OCI-M1 (cell line): ENCODE data around the gene BAG1.

Source experiments
- DNase-seq: peaks from one replicate; lab custom pipeline; 2025; lab: John Stamatoyannopoulos, UW

BAG1 gene

GRCh38 chr9:33273972-33274328 is 9.4 kb upstream of the BAG1 start:
- no peak for DNase-seq

DNA sequence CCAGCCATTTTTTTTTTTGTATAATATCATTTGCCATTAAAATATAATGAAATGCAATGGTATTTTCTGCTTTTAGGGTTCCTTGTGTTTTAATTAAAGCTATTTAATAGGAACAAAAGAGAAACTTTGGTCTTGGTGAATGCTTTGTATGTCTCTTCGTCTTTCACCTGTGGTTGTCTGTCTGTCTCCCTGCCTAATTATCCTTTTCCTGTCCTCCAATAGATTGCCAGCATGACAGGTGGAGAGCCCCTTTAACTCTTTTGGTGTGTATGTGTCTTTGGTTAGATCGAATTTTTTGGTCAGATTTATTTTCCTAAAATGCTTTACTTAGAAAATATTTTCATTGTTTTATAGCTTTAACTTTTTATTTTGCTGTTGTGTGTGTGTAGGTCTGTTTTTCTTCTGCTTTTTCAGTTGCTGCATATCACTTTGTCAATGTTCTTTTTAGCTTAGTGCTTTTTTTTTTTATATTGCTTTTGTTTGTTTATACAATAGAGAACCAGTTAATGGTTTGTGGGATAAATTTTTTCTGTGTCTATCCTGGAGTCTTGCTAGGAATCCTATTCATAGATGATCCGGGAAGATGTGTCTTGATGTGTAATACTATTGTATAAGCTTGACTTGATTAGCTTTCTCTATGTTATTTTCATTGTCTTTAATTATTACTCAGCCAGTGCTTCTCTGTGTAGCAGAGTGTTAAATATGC is 8.9 kb upstream of the BAG1 start:
- no peak for DNase-seq

DNA sequence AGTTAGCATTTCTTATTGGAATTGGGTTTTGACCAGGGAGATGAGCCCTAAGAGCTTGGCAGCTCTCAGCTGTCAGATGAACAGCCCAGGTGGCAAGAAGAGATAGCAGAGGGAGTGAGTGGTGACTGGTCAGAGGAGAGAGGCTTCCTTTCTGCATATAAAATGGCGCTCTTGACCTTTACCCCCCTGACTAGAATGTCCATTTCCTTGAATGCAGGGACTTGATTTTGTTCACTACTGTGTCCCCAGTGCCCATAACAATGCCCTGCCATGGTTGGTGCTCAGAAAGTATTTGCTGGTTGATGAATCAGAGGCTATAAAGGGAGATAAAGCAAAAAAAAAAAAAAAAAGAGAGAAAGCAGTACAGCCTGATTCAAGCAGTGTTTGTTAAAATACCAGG is 7.6 kb upstream of the BAG1 start:
- no peak for DNase-seq

DNA sequence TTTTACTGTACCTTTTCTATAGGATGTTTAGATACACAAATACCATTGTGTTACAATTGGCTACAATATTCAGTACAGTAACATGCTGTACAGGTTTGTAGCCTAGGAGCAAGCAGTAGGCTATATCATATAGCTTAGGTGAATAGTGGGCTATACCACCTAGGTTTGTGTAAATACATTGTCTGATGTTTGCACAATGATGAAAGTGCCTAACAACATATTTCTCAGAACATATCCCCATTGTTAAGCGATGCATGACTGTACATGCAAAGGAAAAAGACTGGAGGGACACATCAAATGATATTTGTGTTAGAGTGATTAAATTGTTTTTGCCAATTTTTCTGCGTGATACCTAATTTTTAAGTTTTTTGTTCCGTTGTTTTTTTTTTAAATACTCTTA is 5.6 kb upstream of the BAG1 start:
- DNase-seq, result no peak

- DNase-seq, result peak; percentile 16
Observed at GRCh38 chr9:33267151-33267767, 2.8 kb upstream of the BAG1 start.

DNA sequence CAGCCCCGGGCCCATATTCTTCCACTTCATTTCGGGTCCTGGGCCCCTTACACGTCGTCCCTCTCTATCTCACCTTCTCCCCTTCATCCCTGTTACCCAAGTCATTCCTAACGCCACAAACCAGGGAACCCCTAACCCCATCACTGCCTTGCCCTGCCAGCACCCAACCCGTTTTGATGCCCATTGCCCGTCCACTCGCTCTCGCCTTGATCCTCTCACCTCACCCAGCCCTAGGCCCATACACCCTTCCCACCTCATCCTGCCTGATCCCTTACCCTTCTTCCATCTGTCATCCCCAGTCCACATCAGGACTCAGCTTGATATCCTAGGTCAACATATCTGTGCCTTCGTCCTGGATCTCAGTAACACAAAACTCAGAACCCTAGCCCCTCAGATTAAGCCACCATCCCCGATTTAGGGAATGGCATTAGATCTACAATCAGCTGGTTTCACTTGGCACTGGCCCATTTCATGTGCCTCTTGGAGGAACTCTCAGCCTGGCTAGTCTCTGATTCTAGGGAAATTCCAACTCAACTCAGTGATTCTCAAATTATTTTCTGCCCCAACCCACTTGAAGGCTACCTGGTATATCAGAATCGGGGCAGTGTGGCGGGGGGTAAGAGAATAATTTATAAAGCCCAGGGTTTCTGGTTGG is 830 bp upstream of the BAG1 start:
- DNase-seq, result no peak

- peak; percentile 59 for DNase-seq
Observed at GRCh38 chr9:33264003-33264472, 470 bp downstream of the BAG1 start.

GRCh38 chr9:33263131-33264002 is 1.1 kb downstream of the BAG1 start:
- DNase-seq, result peak; percentile 70

- DNase-seq, result peak; percentile 35
Observed at GRCh38 chr9:33260372-33260771, 4.1 kb downstream of the BAG1 start.

GRCh38 chr9:33257276-33257675 is 7.2 kb downstream of the BAG1 start:
- no peak for DNase-seq

- DNase-seq, result no peak
Observed at GRCh38 chr9:33256236-33256635, 8.3 kb downstream of the BAG1 start.

- no peak for DNase-seq
Observed at GRCh38 chr9:33255471-33255870, 9.0 kb downstream of the BAG1 start.

DNA sequence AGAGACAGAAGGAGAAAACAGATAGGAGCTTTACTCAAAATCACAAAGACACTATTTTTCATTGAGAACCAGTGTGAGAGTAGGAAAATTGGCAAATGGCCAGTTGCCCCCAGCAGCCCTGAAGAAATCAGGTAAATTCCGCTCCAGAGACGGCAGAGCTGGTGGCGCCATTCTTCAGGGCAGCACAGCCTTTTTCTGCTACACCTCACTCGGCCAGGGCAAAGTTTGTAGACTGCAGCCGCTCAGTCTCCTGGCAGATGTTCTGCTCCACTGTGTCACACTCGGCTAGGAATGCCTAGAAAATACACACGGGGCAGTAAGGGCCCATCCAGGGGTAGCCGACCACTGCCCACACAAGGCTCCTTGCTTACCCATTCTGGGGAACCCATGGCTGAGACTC is 9.5 kb downstream of the BAG1 start:
- DNase-seq, result no peak

GRCh38 chr9:33254211-33254610 is 10.3 kb downstream of the BAG1 start:
- DNase-seq, result no peak

GRCh38 chr9:33250458-33250995 is 14.0 kb downstream of the BAG1 start:
- no peak for DNase-seq

GRCh38 chr9:33249983-33250382 is 14.5 kb downstream of the BAG1 start:
- DNase-seq, result no peak

GRCh38 chr9:33249087-33249658 is 15.3 kb downstream of the BAG1 start:
- no peak for DNase-seq

- no peak for DNase-seq
Observed at GRCh38 chr9:33248606-33249005, 15.9 kb downstream of the BAG1 start.

DNA sequence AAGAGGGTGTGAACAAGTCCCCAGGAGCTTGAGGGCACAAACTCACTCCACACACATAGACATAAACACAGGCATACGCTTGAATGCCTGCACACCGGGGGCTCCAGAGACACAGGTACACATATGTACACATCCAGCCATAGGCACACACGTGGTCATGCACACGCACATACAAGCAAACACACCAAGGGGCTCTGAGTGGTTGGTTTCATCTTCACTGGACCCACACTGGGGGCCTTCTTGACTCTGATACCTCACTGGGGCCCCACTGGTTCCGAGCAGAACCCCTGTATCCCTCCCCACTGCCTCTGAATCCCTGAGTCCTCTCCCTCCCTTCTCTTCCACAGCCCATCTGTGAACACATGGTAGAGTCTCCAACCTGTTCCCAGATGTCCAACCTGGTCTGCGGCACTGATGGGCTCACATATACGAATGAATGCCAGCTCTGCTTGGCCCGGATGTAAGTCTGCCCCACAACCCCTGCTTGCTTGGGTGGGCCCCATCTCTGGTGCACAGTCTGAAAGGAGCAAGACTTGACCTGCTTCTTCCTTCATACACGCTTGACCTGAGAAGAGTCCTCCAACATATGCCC is 18.1 kb downstream of the BAG1 start:
- no peak for DNase-seq

DNA sequence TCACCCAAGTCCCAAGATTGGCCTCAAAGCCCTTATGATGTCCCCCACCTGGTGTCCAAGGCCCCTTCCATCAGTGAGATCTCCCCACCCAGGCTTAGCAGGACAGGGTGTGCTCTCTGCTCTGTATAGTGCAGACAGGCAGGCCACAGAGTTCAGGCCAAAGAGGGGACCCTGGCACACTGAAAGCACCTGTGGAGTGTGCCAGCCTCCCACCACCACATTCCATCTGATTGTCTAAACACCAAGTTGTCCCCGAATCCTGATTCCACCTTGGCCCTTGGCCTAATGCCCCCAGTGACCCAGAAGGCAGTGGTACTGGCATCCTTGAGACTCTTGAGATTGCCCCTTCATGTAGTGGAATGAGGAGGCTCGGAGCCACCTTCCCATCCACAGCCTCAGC is 19.2 kb downstream of the BAG1 start:
- no peak for DNase-seq

- no peak for DNase-seq
Observed at GRCh38 chr9:33244137-33244784, 20.2 kb downstream of the BAG1 start.
